H1 (cell line): ENCODE results near the gene HLA-DQA2. TPM values are rescaled to one million over a fixed set of nuclear protein-coding genes. Genes with fewer than 3 reads are reported as not detected.

Experiments
- CTCF ChIA-PET: fragments of 300-600 bp; sonication (Branson Sonifier 250); formaldehyde crosslinking; loops from one replicate; lab custom pipeline; 2021; ENCODE audit not compliant: partially characterized antibody; lab: Charles Lee
- POLR2A ChIA-PET: fragments of 300-600 bp; sonication (Branson Sonifier 250); formaldehyde crosslinking; loops from one replicate; lab custom pipeline; 2021; ENCODE audit warnings: inconsistent platforms; ENCODE audit not compliant: partially characterized antibody; lab: Charles Lee
- DNase-seq, 2 experiments: peaks; one replicate each; pipeline versions ENCODE4 v3.0.0 to v3.0.0-alpha.2; 2010 to 2022; ENCODE audit warnings: low spot score in 2 of 2, low read depth in 1 of 2, mixed read lengths in 1 of 2
- FAIRE-seq: peaks from 2 replicates; lab custom pipeline; 2011; peaks lifted over from hg19 to GRCh38; lab: Jason Lieb, UNC
- H2AFZ ChIP-seq: 2 replicates; pipeline ENCODE4 v1.8.1; 2012; ENCODE audit warnings: low read length, inconsistent platforms
- H2AK5ac ChIP-seq: 2 replicates; pipeline ENCODE4 v1.6.1; 2013; ENCODE audit warnings: low read depth, low read length
- H2BK120ac ChIP-seq: replicated peaks from 2 replicates; pipeline ENCODE3; 2013; ENCODE audit warnings: low read depth, low read length, inconsistent platforms
- H2BK12ac ChIP-seq: 2 replicates; pipeline ENCODE4 v1.6.1; 2013; ENCODE audit warnings: low read depth, low read length
- H2BK15ac ChIP-seq: 2 replicates; pipeline ENCODE4 v1.6.1; 2013; ENCODE audit warnings: low read length
- H2BK20ac ChIP-seq: 2 replicates; pipeline ENCODE4 v1.6.1; 2013; ENCODE audit warnings: low read length
- H2BK5ac ChIP-seq: 2 replicates; pipeline ENCODE4 v1.6.1; 2013; ENCODE audit warnings: low read depth, low read length
- H3K14ac ChIP-seq: 2 replicates; pipeline ENCODE4 v1.6.1; 2013; ENCODE audit warnings: inconsistent platforms; ENCODE audit not compliant: insufficient read length
- H3K18ac ChIP-seq: 2 replicates; pipeline ENCODE4 v1.6.1; 2013; ENCODE audit warnings: low read length; ENCODE audit errors: extremely low read depth
- H3K23ac ChIP-seq: 2 replicates; pipeline ENCODE4 v1.6.1; 2013; ENCODE audit warnings: inconsistent platforms; ENCODE audit not compliant: insufficient read length
- H3K23me2 ChIP-seq: 2 replicates; pipeline ENCODE4 v1.6.1; 2013; ENCODE audit warnings: low read depth, low read length
- H3K27ac ChIP-seq: 2 replicates; pipeline ENCODE4 v1.6.1; 2011; ENCODE audit warnings: low read depth, low read length, inconsistent platforms
- H3K27me3 ChIP-seq, 4 experiments: replicated peaks in 1 of 4; 1 replicate in 1 of 4; 2 replicates in 3 of 4; pipeline versions ENCODE4 v1.6.1 to v1.8.1; 2011 to 2013; ENCODE audit warnings: low read length in 3 of 4, mild to moderate bottlenecking in 3 of 4, inconsistent platforms in 2 of 4, mixed read lengths in 2 of 4, moderate library complexity in 1 of 4; ENCODE audit not compliant: control insufficient read depth in 3 of 4, insufficient read depth in 3 of 4; ENCODE audit errors: extremely low read depth in 1 of 4
- H3K36me3 ChIP-seq, 4 experiments: 2 replicates each; pipeline versions ENCODE4 v1.6.1 to v1.8.1; 2011 to 2013; ENCODE audit warnings: mild to moderate bottlenecking in 4 of 4, low read length in 3 of 4, moderate library complexity in 2 of 4, control low read depth in 1 of 4, inconsistent platforms in 1 of 4; ENCODE audit not compliant: insufficient read depth in 4 of 4, control insufficient read depth in 2 of 4
- H3K4ac ChIP-seq: replicated peaks from 2 replicates; pipeline ENCODE3; 2013; ENCODE audit warnings: low read length, low read depth, mixed read lengths, inconsistent platforms; ENCODE audit not compliant: insufficient read length
- H3K4me1 ChIP-seq, 4 experiments: replicated peaks in 1 of 4; 1 replicate in 1 of 4; 2 replicates in 3 of 4; pipeline versions ENCODE4 v1.6.1 to v1.8.1; 2011 to 2013; ENCODE audit warnings: low read length in 3 of 4, inconsistent platforms in 2 of 4, mixed read lengths in 1 of 4; ENCODE audit not compliant: insufficient read depth in 4 of 4, control insufficient read depth in 3 of 4
- H3K4me2 ChIP-seq, 2 experiments: 2 replicates each; pipeline versions ENCODE4 v1.6.1 to v1.8.1; 2011 to 2013; ENCODE audit warnings: low read depth in 2 of 2, low read length in 2 of 2, control low read depth in 1 of 2, inconsistent platforms in 1 of 2, mild to moderate bottlenecking in 1 of 2; ENCODE audit not compliant: insufficient read depth in 1 of 2
- H3K4me3 ChIP-seq, 4 experiments: fragments of 200-600, 300-600 bp in 1 of 4; sonication (generic), shearing (Covaris generic), sonication (Bioruptor Twin) in 1 of 4; 2 replicates each; pipeline versions ENCODE4 v1.5.1 to v1.8.1; 2011 to 2016; ENCODE audit warnings: low read length in 4 of 4, low read depth in 3 of 4, control low read depth in 2 of 4, inconsistent platforms in 2 of 4, mild to moderate bottlenecking in 2 of 4, mixed read lengths in 1 of 4, moderate library complexity in 1 of 4; ENCODE audit not compliant: insufficient read depth in 2 of 4; ENCODE audit errors: extremely low read depth in 1 of 4
- H3K56ac ChIP-seq: replicated peaks from 2 replicates; pipeline ENCODE3; 2013; ENCODE audit warnings: low read depth, mild to moderate bottlenecking, mixed read lengths, low read length, inconsistent platforms; ENCODE audit not compliant: insufficient read length
- H3K79me1 ChIP-seq: 2 replicates; pipeline ENCODE4 v1.6.1; 2013; ENCODE audit warnings: low read depth, low read length, control low read depth
- H3K79me2 ChIP-seq, 2 experiments: 2 replicates each; pipeline versions ENCODE4 v1.6.1 to v1.8.1; 2012 to 2013; ENCODE audit warnings: low read length in 2 of 2, mild to moderate bottlenecking in 2 of 2, inconsistent platforms in 1 of 2; ENCODE audit not compliant: insufficient read depth in 2 of 2, control insufficient read depth in 1 of 2
- H3K9ac ChIP-seq, 4 experiments: replicated peaks in 1 of 4; 1 replicate in 1 of 4; 2 replicates in 3 of 4; pipeline versions ENCODE4 v1.6.1 to v1.8.1; 2011 to 2013; ENCODE audit warnings: low read depth in 3 of 4, low read length in 3 of 4, control low read depth in 2 of 4, mild to moderate bottlenecking in 2 of 4, moderate library complexity in 2 of 4, inconsistent platforms in 1 of 4; ENCODE audit errors: extremely low read depth in 1 of 4
- H3K9me3 ChIP-seq, 2 experiments: 2 replicates each; pipeline versions ENCODE4 v1.6.1 to v1.8.1; 2012 to 2013; ENCODE audit warnings: mild to moderate bottlenecking in 2 of 2, moderate library complexity in 2 of 2, control low read depth in 1 of 2, inconsistent platforms in 1 of 2, low read depth in 1 of 2, low read length in 1 of 2, mixed read lengths in 1 of 2; ENCODE audit not compliant: insufficient read depth in 2 of 2
- H4K20me1 ChIP-seq, 2 experiments: replicated peaks in 1 of 2; 2 replicates each; pipeline versions ENCODE3 to v1.8.1; 2011 to 2013; ENCODE audit warnings: inconsistent platforms in 2 of 2, low read length in 2 of 2, mild to moderate bottlenecking in 1 of 2; ENCODE audit not compliant: insufficient read depth in 2 of 2, control insufficient read depth in 1 of 2
- H4K5ac ChIP-seq: 2 replicates; pipeline ENCODE4 v1.6.1; 2013; ENCODE audit warnings: low read length, low read depth, mixed read lengths, inconsistent platforms; ENCODE audit not compliant: insufficient read length
- H4K8ac ChIP-seq: 2 replicates; pipeline ENCODE4 v1.8.0; 2013; ENCODE audit warnings: mild to moderate bottlenecking, moderate library complexity, low read length, inconsistent platforms; ENCODE audit not compliant: insufficient read depth; ENCODE audit errors: extremely low read depth
- H4K91ac ChIP-seq: replicated peaks from 2 replicates; pipeline ENCODE3; 2013; ENCODE audit warnings: low read length, mixed read lengths, inconsistent platforms; ENCODE audit not compliant: insufficient read length
- BRCA1 ChIP-seq: IDR thresholded peaks from 2 replicates; pipeline ENCODE4 v1.6.1; 2012; ENCODE audit warnings: low read depth, low read length, improper control_type of control experiment
- CHD1 ChIP-seq: IDR thresholded peaks from 2 replicates; pipeline ENCODE4 v1.6.1; 2012; ENCODE audit warnings: low read depth, low read length, improper control_type of control experiment
- CHD2 ChIP-seq: IDR thresholded peaks from 2 replicates; pipeline ENCODE4 v1.6.1; 2012; ENCODE audit warnings: low read length, improper control_type of control experiment
- FOSL1 ChIP-seq: IDR thresholded peaks from 2 replicates; pipeline ENCODE4 v1.6.1; 2011; ENCODE audit warnings: mild to moderate bottlenecking, low read depth, low read length, moderate library complexity; ENCODE audit not compliant: insufficient read depth
- HDAC2 ChIP-seq, 2 experiments: fragments of 300-600 bp in 1 of 2; sonication (generic) in 1 of 2; IDR thresholded peaks; 2 replicates each; pipeline ENCODE4 v1.6.1; 2011 to 2012; ENCODE audit warnings: low read depth in 2 of 2, low read length in 2 of 2, mild to moderate bottlenecking in 2 of 2, moderate library complexity in 2 of 2, borderline replicate concordance in 1 of 2, inconsistent platforms in 1 of 2
- JUND ChIP-seq: IDR thresholded peaks from 2 replicates; pipeline ENCODE4 v1.6.1; 2011; ENCODE audit warnings: mild to moderate bottlenecking, improper control_type of control experiment, low read length
- KDM4A ChIP-seq: IDR thresholded peaks from one replicate; pipeline ENCODE4 v1.7.1; 2012; ENCODE audit warnings: low read depth, mild to moderate bottlenecking, moderate library complexity, low read length, inconsistent platforms; ENCODE audit not compliant: severe bottlenecking
- MAX ChIP-seq: IDR thresholded peaks from 2 replicates; pipeline ENCODE4 v1.6.1; 2012; ENCODE audit warnings: inconsistent platforms
- NANOG ChIP-seq: IDR thresholded peaks from 2 replicates; pipeline ENCODE4 v1.6.1; 2011; ENCODE audit warnings: low read length, low read depth, mild to moderate bottlenecking, inconsistent platforms; ENCODE audit not compliant: insufficient read depth, poor library complexity, severe bottlenecking
- POU5F1 ChIP-seq: IDR thresholded peaks from 2 replicates; pipeline ENCODE4 v1.6.1; 2011; ENCODE audit warnings: low read depth, mild to moderate bottlenecking, low read length, moderate library complexity
- RNF2 ChIP-seq: fragments of 200-900, 300-1000 bp; sonication (generic); IDR thresholded peaks from 2 replicates; pipeline ENCODE4 v1.7.1; 2016; ENCODE audit warnings: borderline replicate concordance, low read depth, mild to moderate bottlenecking, antibody characterized with exemption, low read length; ENCODE audit not compliant: poor library complexity, severe bottlenecking; ENCODE audit errors: missing control alignments
- YY1 ChIP-seq: IDR thresholded peaks from 2 replicates; pipeline ENCODE4 v1.6.1; 2011; ENCODE audit warnings: low read depth, mild to moderate bottlenecking, low read length
- polyA plus RNA-seq, 7 experiments: library from polyadenylated mRNA; depleted of rRNA in 3 of 7; stranded (reverse) in 5 of 7; unstranded in 2 of 7; fragments of >200 nt in 5 of 7; fragments of 200-250 nt in 2 of 7; gene quantifications; 1 replicate in 5 of 7; 2 replicates in 1 of 7; 4 replicates in 1 of 7; pipeline versions ENCODE4 v1.2.1 to v1.2.3, GENCODE V29; 2011 to 2013; ENCODE audit warnings: missing spikeins in 2 of 7, mixed read lengths in 2 of 7
- total RNA-seq: library from RNA; stranded (reverse); fragmentation: NEBNext Ultra II Directional; extraction: Animal tissue kit (Norgen Biotek cat#: 25700); gene quantifications from 2 replicates; pipeline ENCODE4 v1.2.1, GENCODE V29; 2021
- TF ChIP-seq, protein P1 (sequence below): IDR thresholded peaks from 2 replicates; pipeline ENCODE4 v1.6.1; 2012; ENCODE audit warnings: inconsistent platforms

HLA-DQA2 gene
- total and polyA plus RNA-seq, 2 of the 8 experiments (the other 6 are each of a cell fraction or from before 2014, with no cell fraction given): not detected

GRCh38 chr6:32709625-32710024, 31.6 kb upstream of the HLA-DQA2 start:
- Histone ChIP-seq H3K9me3 (no peaks in the 10 kb centered on the region), H4K91ac (no peak overlapping the region), H2AK5ac (no peak overlapping the region), H3K36me3 (no peaks in the 10 kb centered on the region), H3K4me1 (no peaks in the 10 kb centered on the region), H2BK120ac (no peak overlapping the region), H3K79me2 (no peaks in the 10 kb centered on the region), H4K20me1 (no peaks in the 10 kb centered on the region), H4K5ac (no peak overlapping the region), H3K27ac (no peak overlapping the region), H3K4ac (no peak overlapping the region), H3K4me2 (no peak overlapping the region), H3K4me3 (no peak overlapping the region), H2BK20ac (no peak overlapping the region), H3K56ac (no peak overlapping the region), H3K9ac (no peak overlapping the region), H3K18ac (no peak overlapping the region), H2BK12ac (no peak overlapping the region), H3K27me3 (no peaks in the 10 kb centered on the region), H3K79me1 (no peaks in the 10 kb centered on the region), H3K23me2 (no peaks in the 10 kb centered on the region), H2AFZ (no peak overlapping the region), H2BK5ac (no peak overlapping the region), H2BK15ac (no peak overlapping the region), H3K23ac (no peak overlapping the region), H3K14ac (no peak overlapping the region), H4K8ac (no peak overlapping the region)
- CTCF ChIA-PET: no interaction called here
- DNase-seq (no peak), FAIRE-seq (no peak)
- POLR2A ChIA-PET: no interaction called here
- TF ChIP-seq KDM4A (no peak), CHD1 (no peak), YY1 (no peak), NANOG (no peak), HDAC2 (IDR thresholded peaks at IDR 0.05; ENCODE audit: borderline replicate concordance in 1 of 2, low read depth in 2 of 2, low read length in 2 of 2) (no peak), POU5F1 (no peak), FOSL1 (no peak), CHD2 (no peak), JUND (no peak), BRCA1 (no peak), MAX (no peak), RNF2 (no peak)
- TF ChIP-seq, protein P1, sequence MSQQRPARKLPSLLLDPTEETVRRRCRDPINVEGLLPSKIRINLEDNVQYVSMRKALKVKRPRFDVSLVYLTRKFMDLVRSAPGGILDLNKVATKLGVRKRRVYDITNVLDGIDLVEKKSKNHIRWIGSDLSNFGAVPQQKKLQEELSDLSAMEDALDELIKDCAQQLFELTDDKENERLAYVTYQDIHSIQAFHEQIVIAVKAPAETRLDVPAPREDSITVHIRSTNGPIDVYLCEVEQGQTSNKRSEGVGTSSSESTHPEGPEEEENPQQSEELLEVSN: no peak
